ENCODE data around the gene DUS1L.
A peak's percentile ranks its signal among the peaks of the same experiment; 100 is the strongest.

The DUS1L gene

GRCh38 chr17:82070611-82071010 is 5.0 kb upstream of the DUS1L start:
- H3K4me3 ChIP-seq (ENCODE audit: low read length): no peak overlapping the region
- TF ChIP-seq CTCF (conservative IDR thresholded peaks at IDR 0.05; ENCODE audit: low read length): no peak
- DNase-seq (ENCODE audit: low read depth): no peak

- TF ChIP-seq CTCF (conservative IDR thresholded peaks at IDR 0.05; ENCODE audit: low read length): no peak
- peak overlapping the region; percentile 81 for H3K4me3 ChIP-seq (ENCODE audit: low read length)
- peak; percentile 25 for DNase-seq (ENCODE audit: low read depth)
These were observed 389 bp downstream of the DUS1L start for GRCh38 chr17:82065193-82065637.

- TF ChIP-seq CTCF (conservative IDR thresholded peaks at IDR 0.05; ENCODE audit: low read length): no peak
- DNase-seq (ENCODE audit: low read depth): no peak
- H3K4me3 ChIP-seq (ENCODE audit: low read length): peak overlapping the region; percentile 81
These were observed 991 bp downstream of the DUS1L start for GRCh38 chr17:82064433-82065192.

- H3K4me3 ChIP-seq (ENCODE audit: low read length): peak overlapping the region; percentile 81
- no peak for TF ChIP-seq CTCF (conservative IDR thresholded peaks at IDR 0.05; ENCODE audit: low read length)
- no peak for DNase-seq (ENCODE audit: low read depth)
These were observed 1.9 kb downstream of the DUS1L start for GRCh38 chr17:82063424-82064415.

- TF ChIP-seq CTCF (conservative IDR thresholded peaks at IDR 0.05; ENCODE audit: low read length): no peak
These were observed 2.6 kb downstream of the DUS1L start for GRCh38 chr17:82062984-82063368.

GRCh38 chr17:82062076-82062983 is 3.3 kb downstream of the DUS1L start:
- no peak for TF ChIP-seq CTCF (conservative IDR thresholded peaks at IDR 0.05; ENCODE audit: low read length)
- no peak overlapping the region for H3K4me3 ChIP-seq (ENCODE audit: low read length)
- DNase-seq (ENCODE audit: low read depth): no peak

More at GRCh38 chr17:82062984-82063368, 2.6 kb downstream of the DUS1L start:
- no peak for DNase-seq (ENCODE audit: low read depth)
- H3K4me3 ChIP-seq (ENCODE audit: low read length): no peak overlapping the region
